Mucosa of descending colon (tissue), 3 donors: ENCODE measurements around the gene ACE. TPM values are rescaled to one million over a fixed set of nuclear protein-coding genes. Genes with fewer than 3 reads are reported as not detected.

Experiments
- ATAC-seq: fragments of 200-7000 bp; cut with Tn5 transposase; one replicate; pipeline ENCODE4 v1.9.1; 2020; ENCODE audit warnings: mild to moderate bottlenecking, moderate library complexity
- DNase-seq, 3 donors: peaks; one replicate each; pipeline ENCODE4 v3.0.0-alpha.2; 2020
- H3K36me3 ChIP-seq: fragments of 200-600 bp; one replicate; pipeline ENCODE4 v1.8.0; 2021; ENCODE audit warnings: low read depth, mild to moderate bottlenecking
- H3K4me1 ChIP-seq: fragments of 200-600 bp; one replicate; pipeline ENCODE4 v1.8.0; 2021; ENCODE audit warnings: low read depth, mild to moderate bottlenecking
- H3K4me3 ChIP-seq: fragments of 200-600 bp; one replicate; pipeline ENCODE4 v1.8.0; 2021; ENCODE audit warnings: mild to moderate bottlenecking
- H3K9me3 ChIP-seq: fragments of 200-600 bp; one replicate; pipeline ENCODE4 v1.8.0; 2021; ENCODE audit warnings: mild to moderate bottlenecking
- intact Hi-C, 2 donors: fragments of 100-400 bp; cut with DNase I in 1 of 2; cut with micrococcal nuclease in 1 of 2; formaldehyde crosslinking; loops; one replicate each; pipeline versions ENCODE4 v1.11.0 to v1.11.1; 2022; cut with DNase I, micrococcal nuclease
- total RNA-seq, 3 donors: library from RNA; stranded (reverse); fragmentation: NEBNext Ultra II Directional in 2 of 3; extraction: Animal tissue kit (Norgen Biotek cat#: 25700) in 2 of 3; gene quantifications; one replicate each; pipeline versions ENCODE4 v1.2.1 to v1.2.4, GENCODE V29; 2021 to 2023
- TF ChIP-seq, protein P1 (sequence below): fragments of 200-600 bp; IDR thresholded peaks from one replicate; pipeline ENCODE4 v1.8.0; 2022; ENCODE audit warnings: antibody characterized with exemption, mild to moderate bottlenecking
- donor health status: DM: no; HTN: no; CAD: no; lungs with moderate emphysema.
- donor health status: DM: no; HTN: no; CAD: no.
- donor health status: DM: no; HTN: yes; CAD: no.

Gene ACE
- total RNA-seq, 3 donors from 2014 or later: 16.0 to 24.6 (median 23.0) TPM

DNA sequence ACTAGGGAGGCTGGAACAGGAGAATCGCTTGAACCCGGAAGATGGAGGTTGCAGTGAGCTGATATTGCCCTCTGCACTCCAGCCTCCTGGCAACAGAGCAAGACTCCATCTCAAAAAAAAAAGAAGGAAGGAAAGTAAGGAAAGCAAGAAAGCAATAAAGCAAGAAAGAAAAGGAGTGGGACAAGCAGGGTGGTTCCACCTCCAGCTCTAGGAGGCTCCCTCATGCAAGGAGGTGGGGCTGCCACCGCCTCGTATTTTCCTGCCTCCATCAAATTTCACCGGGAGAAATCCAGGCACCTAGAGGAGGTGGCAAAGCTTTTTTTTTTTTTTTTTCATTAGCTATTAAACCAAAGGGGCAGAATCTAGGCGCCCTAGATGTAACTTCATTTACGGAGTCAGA, 31.8 kb upstream of the ACE start:
- Histone ChIP-seq H3K4me3 (no peak overlapping the region), H3K4me1 (peaks cover 24% of the 10 kb centered on the region), H3K9me3 (no peaks in the 10 kb centered on the region), H3K36me3 (no peaks in the 10 kb centered on the region)
- TF ChIP-seq, protein P1, sequence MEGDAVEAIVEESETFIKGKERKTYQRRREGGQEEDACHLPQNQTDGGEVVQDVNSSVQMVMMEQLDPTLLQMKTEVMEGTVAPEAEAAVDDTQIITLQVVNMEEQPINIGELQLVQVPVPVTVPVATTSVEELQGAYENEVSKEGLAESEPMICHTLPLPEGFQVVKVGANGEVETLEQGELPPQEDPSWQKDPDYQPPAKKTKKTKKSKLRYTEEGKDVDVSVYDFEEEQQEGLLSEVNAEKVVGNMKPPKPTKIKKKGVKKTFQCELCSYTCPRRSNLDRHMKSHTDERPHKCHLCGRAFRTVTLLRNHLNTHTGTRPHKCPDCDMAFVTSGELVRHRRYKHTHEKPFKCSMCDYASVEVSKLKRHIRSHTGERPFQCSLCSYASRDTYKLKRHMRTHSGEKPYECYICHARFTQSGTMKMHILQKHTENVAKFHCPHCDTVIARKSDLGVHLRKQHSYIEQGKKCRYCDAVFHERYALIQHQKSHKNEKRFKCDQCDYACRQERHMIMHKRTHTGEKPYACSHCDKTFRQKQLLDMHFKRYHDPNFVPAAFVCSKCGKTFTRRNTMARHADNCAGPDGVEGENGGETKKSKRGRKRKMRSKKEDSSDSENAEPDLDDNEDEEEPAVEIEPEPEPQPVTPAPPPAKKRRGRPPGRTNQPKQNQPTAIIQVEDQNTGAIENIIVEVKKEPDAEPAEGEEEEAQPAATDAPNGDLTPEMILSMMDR: no peak
- ATAC-seq (no peak), DNase-seq (no peak)
- intact Hi-C loops: no loop called here

DNA sequence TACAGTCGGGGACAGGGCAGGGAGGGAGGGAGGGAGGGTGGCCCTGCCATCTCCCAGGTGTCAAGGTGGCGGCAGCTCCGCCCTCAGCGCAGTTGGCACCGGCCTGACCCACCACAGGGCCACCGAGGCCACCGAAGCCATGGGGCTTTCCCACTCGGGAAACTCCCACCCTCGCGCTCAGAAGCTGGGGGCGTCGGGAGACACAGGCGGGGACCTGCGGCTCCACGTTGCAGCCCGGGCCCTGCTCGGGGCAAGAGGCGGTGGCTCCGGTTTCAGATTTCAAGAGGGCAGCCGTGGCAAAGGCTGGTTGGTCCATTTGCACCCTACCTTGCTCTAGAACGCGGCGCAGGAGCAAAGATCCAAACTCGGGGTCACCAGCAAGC, 31.3 kb upstream of the ACE start:
- ATAC-seq (peak; percentile 44), DNase-seq (peak; percentile 56 to 75 (median 73))
- no peaks in the 10 kb centered on the region for H3K9me3 ChIP-seq
- no peaks in the 10 kb centered on the region for H3K36me3 ChIP-seq
- TF ChIP-seq, protein P1: no peak
- intact Hi-C loops: no loop called here
- H3K4me3 ChIP-seq: peak overlapping the region; percentile 59
- peaks cover 24% of the 10 kb centered on the region for H3K4me1 ChIP-seq

DNA sequence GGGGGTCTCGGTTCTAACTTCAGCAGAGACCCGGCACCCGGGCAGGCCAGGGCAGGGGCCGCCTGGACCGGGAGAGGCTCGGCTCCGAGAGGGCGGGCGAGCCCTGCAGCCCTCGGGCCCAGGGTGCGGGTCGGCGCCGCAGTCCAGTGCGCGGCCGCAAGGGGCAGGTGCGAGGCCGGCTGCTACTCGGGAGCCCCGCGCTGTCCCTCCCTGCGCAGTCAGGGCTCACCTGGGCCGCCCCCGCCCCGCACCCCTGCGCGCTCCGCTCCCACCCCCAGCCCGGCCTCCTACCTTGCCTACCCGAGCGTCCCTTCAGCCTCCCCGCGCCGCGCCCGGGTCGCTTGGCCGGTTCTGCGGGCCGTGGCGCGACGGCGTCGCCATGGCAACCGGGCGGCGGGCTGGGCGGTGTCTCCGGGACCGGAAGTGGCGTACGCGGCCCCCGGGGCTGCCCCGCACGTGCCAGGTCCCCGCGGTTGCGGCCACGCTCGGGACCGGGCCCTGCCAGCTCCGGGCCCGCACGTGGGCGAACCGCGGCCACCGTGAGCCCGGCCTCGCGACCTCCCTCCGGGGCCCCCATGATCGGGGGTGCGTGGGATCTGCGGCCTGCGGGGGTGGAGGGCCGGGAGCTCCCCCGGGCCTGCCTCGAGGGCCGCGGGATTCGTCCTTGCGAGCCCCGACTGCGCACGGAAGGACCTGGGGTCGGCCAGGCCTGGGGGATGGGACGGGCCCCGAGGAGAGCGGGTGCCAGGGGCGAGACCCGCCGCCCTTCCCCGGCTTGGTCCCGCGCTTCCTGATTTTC, 30.7 kb upstream of the ACE start, which contains the start of gene CYB561:
Gene CYB561, minus strand, starts transcription at position 353 of the 799 bp plus-strand sequence. CDS start 8,759 bp downstream, outside the sequence.
- DNase-seq: peak; percentile 86 to 92 (median 90)
- Histone ChIP-seq H3K4me1 (peaks cover 24% of the 10 kb centered on the region), H3K36me3 (no peaks in the 10 kb centered on the region), H3K9me3 (no peaks in the 10 kb centered on the region), H3K4me3 (peak within 1 kb of the TSS; percentile 59)
- TF ChIP-seq, protein P1: no peak
- intact Hi-C loops: no loop called here
- ATAC-seq: peak; percentile 86

GRCh38 chr17:63446753-63447470, 29.9 kb upstream of the ACE start:
- peak overlapping the region; percentile 59 for H3K4me3 ChIP-seq
- DNase-seq: peak; percentile 82 to 89 (median 89)
- intact Hi-C loops: no loop called here
- TF ChIP-seq, protein P1: peak; percentile 6
- H3K4me1 ChIP-seq: peaks cover 24% of the 10 kb centered on the region
- no peaks in the 10 kb centered on the region for H3K36me3 ChIP-seq
- H3K9me3 ChIP-seq: no peaks in the 10 kb centered on the region
- peak; percentile 81 for ATAC-seq

DNA sequence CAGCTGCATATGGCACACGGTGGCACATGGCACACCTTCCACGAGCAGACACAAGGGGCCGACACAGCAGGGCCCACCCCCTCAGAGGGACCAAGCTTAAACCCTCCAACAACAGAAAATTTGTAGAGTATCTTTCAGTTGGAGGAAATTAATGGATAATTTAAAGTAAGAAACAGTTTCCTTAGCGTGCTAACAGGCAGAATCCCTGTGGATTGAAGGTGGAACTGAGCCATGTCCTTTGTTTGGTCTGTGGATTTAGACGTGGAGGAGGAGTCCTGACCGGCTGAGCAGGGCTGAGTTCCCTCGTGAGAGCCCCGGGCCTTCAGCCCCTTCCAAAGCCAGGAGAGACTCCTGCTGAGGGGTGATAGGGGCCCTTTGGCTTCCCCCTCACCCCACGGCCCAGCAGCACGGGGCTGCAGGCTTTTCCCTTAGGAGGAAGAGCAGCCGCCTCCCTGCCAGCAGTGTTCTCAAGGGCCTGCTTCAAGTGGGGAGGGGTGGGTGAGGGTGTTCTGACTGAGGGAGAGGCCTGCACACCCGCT, 29.3 kb upstream of the ACE start:
- H3K4me3 ChIP-seq: no peak overlapping the region
- ATAC-seq (no peak), DNase-seq (peak in 1 of 3 donors; percentile 48)
- peaks cover 24% of the 10 kb centered on the region for H3K4me1 ChIP-seq
- H3K9me3 ChIP-seq: no peaks in the 10 kb centered on the region
- no peaks in the 10 kb centered on the region for H3K36me3 ChIP-seq
- TF ChIP-seq, protein P1: no peak
- intact Hi-C loops: no loop called here
